ENCODE data around the gene PDE4D. TPM values are rescaled to one million over a fixed set of nuclear protein-coding genes. Genes with fewer than 3 reads are reported as not detected.

Gene PDE4D
- total RNA-seq, 1 donor from 2014 or later, result 28.2 TPM

- Mint-ChIP-seq H3K4me3 (no peak overlapping the region), H3K4me1 (no peaks in the 10 kb centered on the region), H3K9me3 (peaks cover 2% of the 10 kb centered on the region), H3K27me3 (peaks cover 4% of the 10 kb centered on the region), H3K36me3 (ENCODE audit: low read depth) (no peaks in the 10 kb centered on the region), H3K27ac (no peak overlapping the region)
- POLR2A ChIA-PET, result no interaction called here
- TF ChIP-seq CTCF (IDR thresholded peaks at IDR 0.05), result no peak
- CTCF ChIA-PET, result no interaction called here
- DNase-seq (no peak), ATAC-seq (ENCODE audit: low read depth) (no peak)
- intact Hi-C loops (cut with micrococcal nuclease), result no loop called here
Observed at GRCh38 chr5:59067956-59068656, 825.4 kb downstream of the PDE4D start.

- Mint-ChIP-seq H3K4me3 (no peak overlapping the region), H3K27ac (no peak overlapping the region), H3K9me3 (peaks cover 2% of the 10 kb centered on the region), H3K36me3 (ENCODE audit: low read depth) (no peaks in the 10 kb centered on the region), H3K4me1 (no peaks in the 10 kb centered on the region), H3K27me3 (no peaks in the 10 kb centered on the region)
- no peak for ATAC-seq (ENCODE audit: low read depth)
- CTCF ChIA-PET, result no interaction called here
- POLR2A ChIA-PET, result no interaction called here
- DNase-seq, result no peak
- no peak for TF ChIP-seq CTCF (IDR thresholded peaks at IDR 0.05)
- intact Hi-C loops (cut with micrococcal nuclease), result no loop called here
Observed at GRCh38 chr5:59066367-59067163, 827.0 kb downstream of the PDE4D start.

GRCh38 chr5:59065554-59065953 is 828.0 kb downstream of the PDE4D start:
- POLR2A ChIA-PET, result no interaction called here
- Mint-ChIP-seq H3K36me3 (ENCODE audit: low read depth) (no peaks in the 10 kb centered on the region), H3K4me3 (no peak overlapping the region), H3K9me3 (peaks cover 2% of the 10 kb centered on the region), H3K27me3 (no peaks in the 10 kb centered on the region), H3K27ac (no peak overlapping the region), H3K4me1 (no peaks in the 10 kb centered on the region)
- DNase-seq (no peak), ATAC-seq (ENCODE audit: low read depth) (no peak)
- CTCF ChIA-PET, result no interaction called here
- intact Hi-C loops (cut with micrococcal nuclease), result no loop called here
- no peak for TF ChIP-seq CTCF (IDR thresholded peaks at IDR 0.05)

- DNase-seq, result no peak
- POLR2A ChIA-PET, result no interaction called here
- H3K4me1 Mint-ChIP-seq, result no peaks in the 10 kb centered on the region
- no peaks in the 10 kb centered on the region for H3K27me3 Mint-ChIP-seq
- H3K4me3 Mint-ChIP-seq, result no peak overlapping the region
- no peak for ATAC-seq (ENCODE audit: low read depth)
- H3K36me3 Mint-ChIP-seq (ENCODE audit: low read depth), result no peaks in the 10 kb centered on the region
- H3K27ac Mint-ChIP-seq, result no peak overlapping the region
- TF ChIP-seq CTCF (IDR thresholded peaks at IDR 0.05), result no peak
- CTCF ChIA-PET, result no interaction called here
- H3K9me3 Mint-ChIP-seq, result peaks cover 2% of the 10 kb centered on the region
- intact Hi-C loops (cut with micrococcal nuclease), result no loop called here
Observed at GRCh38 chr5:59064293-59064692, 829.2 kb downstream of the PDE4D start.

GRCh38 chr5:59062986-59063683 is 830.4 kb downstream of the PDE4D start:
- no peaks in the 10 kb centered on the region for H3K36me3 Mint-ChIP-seq (ENCODE audit: low read depth)
- H3K4me1 Mint-ChIP-seq, result no peaks in the 10 kb centered on the region
- no peak overlapping the region for H3K4me3 Mint-ChIP-seq
- peaks cover 2% of the 10 kb centered on the region for H3K9me3 Mint-ChIP-seq
- ChIA-PET POLR2A (no interaction called here), CTCF (no interaction called here)
- no peak for TF ChIP-seq CTCF (IDR thresholded peaks at IDR 0.05)
- no peak overlapping the region for H3K27ac Mint-ChIP-seq
- intact Hi-C loops (cut with micrococcal nuclease), result no loop called here
- ATAC-seq (ENCODE audit: low read depth) (no peak), DNase-seq (no peak)
- no peaks in the 10 kb centered on the region for H3K27me3 Mint-ChIP-seq
